Measurements from ENCODE around the gene MYDGF. TPM values are rescaled to one million over a fixed set of nuclear protein-coding genes. Genes with fewer than 3 reads are reported as not detected.

MYDGF gene
- total RNA-seq, 1 experiment from 2014 or later, result 426 TPM

- no peaks in the 10 kb centered on the region for H3K9me3 ChIP-seq (ENCODE audit: low read length)
- BruUV-seq (replicated peaks), result no TSS peak
- H3F3A ChIP-seq (ENCODE audit: low read length, unreplicated experiment), result no peaks in the 10 kb centered on the region
- no peaks in the 10 kb centered on the region for H4K20me1 ChIP-seq (ENCODE audit: low read length)
- ATAC-seq, result no peak
- H3K27ac ChIP-seq (ENCODE audit: low read length), result no peak overlapping the region
- H3K4me3 ChIP-seq (ENCODE audit: low read length), result no peak overlapping the region
- no peaks in the 10 kb centered on the region for H3K4me1 ChIP-seq (ENCODE audit: insufficient read depth, low read length)
- H3K9ac ChIP-seq (ENCODE audit: low read length), result no peak overlapping the region
- H3K4me2 ChIP-seq (ENCODE audit: low read length), result no peak overlapping the region
- POLR2A ChIA-PET (ENCODE audit: unreplicated experiment), result no interaction called here
- no peaks in the 10 kb centered on the region for H3K79me2 ChIP-seq (ENCODE audit: low read length)
- H3K9me2 ChIP-seq (replicated peaks; ENCODE audit: low read length), result no peaks in the 10 kb centered on the region
- TF ChIP-seq EZH2phosphoT487 (IDR thresholded peaks at IDR 0.05; ENCODE audit: borderline replicate concordance, low read length) (no peak), CTCF (conservative IDR thresholded peaks at IDR 0.05; ENCODE audit: low read depth, low read length) (no peak), EZH2 (IDR thresholded peaks at IDR 0.05; ENCODE audit: low read length, unreplicated experiment) (no peak)
- intact Hi-C loops (cut with micrococcal nuclease), result no loop called here
- no peak for DNase-seq
- H3K27me3 ChIP-seq (ENCODE audit: low read length), result no peaks in the 10 kb centered on the region
- CTCF ChIA-PET, result no interaction called here
- no peaks in the 10 kb centered on the region; the same call in 1 of the 2 replicates for H3K36me3 ChIP-seq (ENCODE audit: low read depth, low read length)
- H2AFZ ChIP-seq (ENCODE audit: low read length), result no peak overlapping the region
Measured at GRCh38 chr19:4649392-4650047, 20.6 kb downstream of the MYDGF start.

- Histone ChIP-seq H3K9me2 (replicated peaks; ENCODE audit: low read length) (no peaks in the 10 kb centered on the region), H3K9ac (ENCODE audit: low read length) (no peak overlapping the region), H3K4me3 (ENCODE audit: low read length) (no peak overlapping the region), H3K9me3 (ENCODE audit: low read length) (no peaks in the 10 kb centered on the region), H3F3A (ENCODE audit: low read length, unreplicated experiment) (no peaks in the 10 kb centered on the region), H3K4me2 (ENCODE audit: low read length) (no peak overlapping the region), H2AFZ (ENCODE audit: low read length) (no peak overlapping the region), H3K4me1 (ENCODE audit: insufficient read depth, low read length) (no peaks in the 10 kb centered on the region), H3K79me2 (ENCODE audit: low read length) (no peaks in the 10 kb centered on the region), H3K36me3 (ENCODE audit: low read depth, low read length) (no peaks in the 10 kb centered on the region; the same call in 1 of the 2 replicates), H3K27ac (ENCODE audit: low read length) (no peak overlapping the region), H3K27me3 (ENCODE audit: low read length) (no peaks in the 10 kb centered on the region), H4K20me1 (ENCODE audit: low read length) (no peaks in the 10 kb centered on the region)
- ChIA-PET POLR2A (ENCODE audit: unreplicated experiment) (interaction anchor here (0.5 kb wide), 1 partner anchor 630 kb away, joined by 7 read pairs; no protein-coding TSS in a partner anchor), CTCF (no interaction called here)
- ATAC-seq (no peak), DNase-seq (no peak)
- intact Hi-C loops (cut with micrococcal nuclease), result no loop called here
- no TSS peak for BruUV-seq (replicated peaks)
- TF ChIP-seq CTCF (conservative IDR thresholded peaks at IDR 0.05; ENCODE audit: low read depth, low read length) (peak; percentile 27; the same call in 1 of the 2 replicates), EZH2 (IDR thresholded peaks at IDR 0.05; ENCODE audit: low read length, unreplicated experiment) (no peak)
Measured at GRCh38 chr19:4647676-4648644, 22.2 kb downstream of the MYDGF start.

Data from PC-3 (cell line).